ENCODE measurements around the gene GSTA4.
A peak's percentile ranks its signal among the peaks of the same experiment; 100 is the strongest.
"Not testable (repeated sequence)": the region's sequence is repeated elsewhere in the genome, so short reads cannot be mapped to it uniquely, and the experiment has no call there.

The GSTA4 gene

GRCh38 chr6:53014063-53014462 lies 19.0 kb upstream of the GSTA4 start:
- no peak overlapping the region for H3K4me3 ChIP-seq (ENCODE audit: low read length)
- H3K9ac ChIP-seq (ENCODE audit: low read depth, low read length), result no peak overlapping the region
- no peak overlapping the region for H3K27ac ChIP-seq (ENCODE audit: low read depth, low read length)
- peaks cover 89% of the 10 kb centered on the region for H3K36me3 ChIP-seq (ENCODE audit: insufficient read depth, low read length)
- no peaks in the 10 kb centered on the region for H3K27me3 ChIP-seq (ENCODE audit: insufficient read depth, low read length)
- no peaks in the 10 kb centered on the region for H3K4me1 ChIP-seq (ENCODE audit: insufficient read depth, low read length)
- H3K9me3 ChIP-seq (ENCODE audit: insufficient read depth, low read depth, low read length), result no peaks in the 10 kb centered on the region

- Histone ChIP-seq H3K9me3 (ENCODE audit: insufficient read depth, low read depth, low read length) (no peaks in the 10 kb centered on the region), H3K27me3 (ENCODE audit: insufficient read depth, low read length) (no peaks in the 10 kb centered on the region), H3K27ac (ENCODE audit: low read depth, low read length) (no peak overlapping the region), H3K4me3 (ENCODE audit: low read length) (no peak overlapping the region), H3K4me1 (ENCODE audit: insufficient read depth, low read length) (no peaks in the 10 kb centered on the region), H3K36me3 (ENCODE audit: insufficient read depth, low read length) (peaks cover 88% of the 10 kb centered on the region), H3K9ac (ENCODE audit: low read depth, low read length) (no peak overlapping the region)
- WGBS, result 84% methylated on average over 1 of the region's 1 CpG
Observed at GRCh38 chr6:53011979-53012378, 16.9 kb upstream of the GSTA4 start.

DNA sequence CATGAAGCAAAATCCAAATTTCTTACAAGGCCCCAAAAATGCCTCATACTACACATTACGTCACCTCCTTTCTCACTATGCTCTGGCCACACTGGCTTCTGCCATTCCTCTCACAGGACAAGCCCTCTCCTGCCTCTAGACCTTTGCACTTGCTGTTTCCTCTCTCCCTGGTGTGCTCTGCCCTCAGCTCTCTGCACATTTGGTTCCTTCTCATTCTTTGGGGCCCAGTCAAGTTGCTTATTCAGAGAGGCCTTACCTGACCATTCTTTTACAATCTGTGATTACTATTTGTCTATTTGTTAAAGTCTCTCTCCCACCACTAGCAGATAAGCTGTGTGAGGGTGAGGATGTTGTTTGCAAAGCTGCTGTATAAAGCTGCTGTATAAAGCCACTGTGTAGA lies 15.4 kb upstream of the GSTA4 start:
- H3K27ac ChIP-seq (ENCODE audit: low read depth, low read length), result no peak overlapping the region
- 94% methylated on average over 1 of the region's 1 CpG for WGBS
- no peaks in the 10 kb centered on the region for H3K4me1 ChIP-seq (ENCODE audit: insufficient read depth, low read length)
- H3K9ac ChIP-seq (ENCODE audit: low read depth, low read length), result no peak overlapping the region
- no peaks in the 10 kb centered on the region for H3K9me3 ChIP-seq (ENCODE audit: insufficient read depth, low read depth, low read length)
- H3K27me3 ChIP-seq (ENCODE audit: insufficient read depth, low read length), result no peaks in the 10 kb centered on the region
- H3K4me3 ChIP-seq (ENCODE audit: low read length), result no peak overlapping the region
- peaks cover 92% of the 10 kb centered on the region for H3K36me3 ChIP-seq (ENCODE audit: insufficient read depth, low read length)

GRCh38 chr6:53009511-53009910 lies 14.4 kb upstream of the GSTA4 start:
- Histone ChIP-seq H3K4me1 (ENCODE audit: insufficient read depth, low read length) (no peaks in the 10 kb centered on the region), H3K27me3 (ENCODE audit: insufficient read depth, low read length) (no peaks in the 10 kb centered on the region), H3K27ac (ENCODE audit: low read depth, low read length) (no peak overlapping the region), H3K9ac (ENCODE audit: low read depth, low read length) (no peak overlapping the region), H3K9me3 (ENCODE audit: insufficient read depth, low read depth, low read length) (no peaks in the 10 kb centered on the region), H3K4me3 (ENCODE audit: low read length) (no peak overlapping the region), H3K36me3 (ENCODE audit: insufficient read depth, low read length) (peaks cover 93% of the 10 kb centered on the region)
- WGBS, result 96% methylated on average over 3 of the region's 3 CpGs

GRCh38 chr6:53009056-53009455 lies 14.0 kb upstream of the GSTA4 start:
- no peaks in the 10 kb centered on the region for H3K4me1 ChIP-seq (ENCODE audit: insufficient read depth, low read length)
- no peaks in the 10 kb centered on the region for H3K9me3 ChIP-seq (ENCODE audit: insufficient read depth, low read depth, low read length)
- peaks cover 93% of the 10 kb centered on the region for H3K36me3 ChIP-seq (ENCODE audit: insufficient read depth, low read length)
- H3K27ac ChIP-seq (ENCODE audit: low read depth, low read length), result no peak overlapping the region
- no peaks in the 10 kb centered on the region for H3K27me3 ChIP-seq (ENCODE audit: insufficient read depth, low read length)
- H3K9ac ChIP-seq (ENCODE audit: low read depth, low read length), result no peak overlapping the region
- no peak overlapping the region for H3K4me3 ChIP-seq (ENCODE audit: low read length)
- WGBS, result 98% methylated on average over 2 of the region's 2 CpGs

DNA sequence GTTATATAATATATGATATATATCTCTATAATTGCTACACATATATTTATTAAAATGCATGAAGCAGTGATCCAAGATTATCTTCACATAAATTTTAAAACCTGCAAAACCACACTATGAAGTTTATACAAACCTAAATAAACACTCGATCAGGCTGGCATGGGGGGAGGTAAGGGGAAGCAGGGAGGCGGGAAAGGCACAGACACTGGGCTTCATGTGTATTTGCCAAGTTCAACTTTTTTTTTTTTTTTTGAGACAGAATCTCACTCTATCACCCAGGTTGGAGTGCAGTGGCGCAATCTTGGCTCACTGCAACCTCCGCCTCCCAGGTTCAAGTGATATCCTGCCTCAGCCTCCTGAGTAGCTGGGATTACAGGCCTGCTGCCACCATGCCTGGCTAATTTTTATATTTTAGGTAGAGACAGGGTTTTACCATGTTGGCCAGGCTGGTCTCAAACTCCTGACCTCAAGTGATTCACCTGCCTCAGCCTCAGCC lies 13.2 kb upstream of the GSTA4 start:
- not testable (repeated sequence) for H3K4me3 ChIP-seq (ENCODE audit: low read length); H3K27me3 ChIP-seq (ENCODE audit: insufficient read depth, low read length); H3K4me1 ChIP-seq (ENCODE audit: insufficient read depth, low read length); H3K9me3 ChIP-seq (ENCODE audit: insufficient read depth, low read depth, low read length); H3K27ac ChIP-seq (ENCODE audit: low read depth, low read length); H3K9ac ChIP-seq (ENCODE audit: low read depth, low read length)
- 98% methylated on average over 3 of the region's 4 CpGs for WGBS
- peaks cover 90% of the 10 kb centered on the region for H3K36me3 ChIP-seq (ENCODE audit: insufficient read depth, low read length)

DNA sequence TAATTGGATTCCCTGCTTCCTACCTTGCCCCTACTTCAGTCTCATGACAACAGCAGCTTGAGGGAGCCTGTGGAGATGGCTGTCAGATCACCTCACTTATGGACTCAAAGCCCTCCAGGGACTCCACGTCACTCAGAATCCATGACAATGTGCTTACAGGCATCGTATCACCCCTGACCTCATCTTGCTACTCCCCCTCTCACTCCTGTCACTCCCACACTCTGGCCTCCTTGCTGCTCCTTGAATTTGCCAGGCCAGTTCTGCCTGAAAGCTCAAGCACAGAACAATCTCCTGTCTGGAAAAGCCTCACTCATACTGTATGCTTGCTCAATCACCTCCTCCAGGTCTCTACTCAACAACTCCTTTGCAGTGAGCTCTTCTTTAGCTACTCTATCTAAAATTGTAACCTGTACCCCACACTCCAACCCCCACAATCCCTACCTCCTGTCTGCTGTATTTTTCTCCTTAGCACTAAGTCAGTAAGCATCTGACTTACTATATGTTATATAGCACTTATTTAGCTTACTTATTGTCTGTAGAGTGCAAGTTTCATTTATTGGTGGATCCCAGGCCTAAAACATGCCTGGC lies 10.7 kb upstream of the GSTA4 start:
- WGBS, result 59% methylated on average over 2 of the region's 2 CpGs
- Histone ChIP-seq H3K9me3 (ENCODE audit: insufficient read depth, low read depth, low read length) (no peaks in the 10 kb centered on the region), H3K4me3 (ENCODE audit: low read length) (no peak overlapping the region), H3K9ac (ENCODE audit: low read depth, low read length) (no peak overlapping the region), H3K27ac (ENCODE audit: low read depth, low read length) (no peak overlapping the region), H3K36me3 (ENCODE audit: insufficient read depth, low read length) (peaks cover 72% of the 10 kb centered on the region), H3K27me3 (ENCODE audit: insufficient read depth, low read length) (no peaks in the 10 kb centered on the region), H3K4me1 (ENCODE audit: insufficient read depth, low read length) (no peaks in the 10 kb centered on the region)

- Histone ChIP-seq H3K27me3 (ENCODE audit: insufficient read depth, low read length) (no peaks in the 10 kb centered on the region), H3K36me3 (ENCODE audit: insufficient read depth, low read length) (peaks cover 14% of the 10 kb centered on the region; the same call in 1 of the 2 replicates), H3K4me1 (ENCODE audit: insufficient read depth, low read length) (no peaks in the 10 kb centered on the region), H3K9ac (ENCODE audit: low read depth, low read length) (no peak overlapping the region), H3K27ac (ENCODE audit: low read depth, low read length) (no peak overlapping the region), H3K4me3 (ENCODE audit: low read length) (no peak overlapping the region), H3K9me3 (ENCODE audit: insufficient read depth, low read depth, low read length) (no peaks in the 10 kb centered on the region)
- 93% methylated on average over 6 of the region's 6 CpGs for WGBS
Observed at GRCh38 chr6:52999456-52999855, 4.4 kb upstream of the GSTA4 start.

- Histone ChIP-seq H3K4me1 (ENCODE audit: insufficient read depth, low read length) (peaks cover 4% of the 10 kb centered on the region), H3K27ac (ENCODE audit: low read depth, low read length) (no peak overlapping the region), H3K9me3 (ENCODE audit: insufficient read depth, low read depth, low read length) (no peaks in the 10 kb centered on the region), H3K9ac (ENCODE audit: low read depth, low read length) (no peak overlapping the region), H3K4me3 (ENCODE audit: low read length) (no peak overlapping the region), H3K36me3 (ENCODE audit: insufficient read depth, low read length) (peaks cover 6% of the 10 kb centered on the region; the same call in 1 of the 2 replicates), H3K27me3 (ENCODE audit: insufficient read depth, low read length) (no peaks in the 10 kb centered on the region)
- 94% methylated on average over 4 of the region's 4 CpGs for WGBS
Observed at GRCh38 chr6:52998603-52999002, 3.5 kb upstream of the GSTA4 start.

GRCh38 chr6:52995913-52996645 lies 995 bp upstream of the GSTA4 start:
- H3K27ac ChIP-seq (ENCODE audit: low read depth, low read length), result no peak overlapping the region
- H3K36me3 ChIP-seq (ENCODE audit: insufficient read depth, low read length), result peaks cover 8% of the 10 kb centered on the region; the same call in 1 of the 2 replicates
- H3K9me3 ChIP-seq (ENCODE audit: insufficient read depth, low read depth, low read length), result no peaks in the 10 kb centered on the region
- 49% methylated on average over 19 of the region's 21 CpGs for WGBS
- H3K4me3 ChIP-seq (ENCODE audit: low read length), result peak overlapping the region; percentile 29; the same call in 1 of the 2 replicates
- peaks cover 9% of the 10 kb centered on the region for H3K4me1 ChIP-seq (ENCODE audit: insufficient read depth, low read length)
- no peak overlapping the region for H3K9ac ChIP-seq (ENCODE audit: low read depth, low read length)
- H3K27me3 ChIP-seq (ENCODE audit: insufficient read depth, low read length), result no peaks in the 10 kb centered on the region

- H3K27me3 ChIP-seq (ENCODE audit: insufficient read depth, low read length), result no peaks in the 10 kb centered on the region
- peaks cover 17% of the 10 kb centered on the region; the same call in 1 of the 2 replicates for H3K36me3 ChIP-seq (ENCODE audit: insufficient read depth, low read length)
- H3K9ac ChIP-seq (ENCODE audit: low read depth, low read length), result peak overlapping the region; percentile 93
- no peaks in the 10 kb centered on the region for H3K9me3 ChIP-seq (ENCODE audit: insufficient read depth, low read depth, low read length)
- peak overlapping the region; percentile 90 for H3K27ac ChIP-seq (ENCODE audit: low read depth, low read length)
- H3K4me3 ChIP-seq (ENCODE audit: low read length), result peak overlapping the region; percentile 74
- WGBS, result 0% methylated on average over 13 of the region's 13 CpGs
- H3K4me1 ChIP-seq (ENCODE audit: insufficient read depth, low read length), result peaks cover 9% of the 10 kb centered on the region
Observed at GRCh38 chr6:52994839-52995088, 320 bp downstream of the GSTA4 start.
